ENCODE results near the gene KCNJ10. TPM values are rescaled to one million over a fixed set of nuclear protein-coding genes. Genes with fewer than 3 reads are reported as not detected.

Gene KCNJ10
- polyA plus RNA-seq, 1 donor (not counting 4 experiments of a cell fraction or from before 2014, with no cell fraction given), result not detected

GRCh38 chr1:160076295-160076694 lies 6.3 kb upstream of the KCNJ10 start:
- no peak overlapping the region for H2AFZ ChIP-seq (ENCODE audit: control insufficient read depth, low read length)
- no peak overlapping the region for H3K4me3 ChIP-seq (ENCODE audit: control insufficient read depth in 2 of 3, extremely low read depth in 1 of 3, insufficient read depth in 2 of 3, low read depth in 1 of 3, low read length in 3 of 3)
- H3K9ac ChIP-seq (ENCODE audit: control insufficient read depth, extremely low read depth, insufficient read depth, low read length), result no peak overlapping the region
- H3K9me3 ChIP-seq (ENCODE audit: control insufficient read depth, low read depth, low read length), result no peaks in the 10 kb centered on the region
- H3K27ac ChIP-seq (ENCODE audit: control insufficient read depth, insufficient read depth, low read length), result no peak overlapping the region
- FAIRE-seq (no peak), DNase-seq (ENCODE audit: low read depth, low spot score) (no peak)
- H4K20me1 ChIP-seq (ENCODE audit: control insufficient read depth, extremely low read depth, insufficient read depth, low read length), result no peaks in the 10 kb centered on the region
- no peaks in the 10 kb centered on the region for H3K36me3 ChIP-seq (ENCODE audit: control insufficient read depth in 2 of 2, extremely low read depth in 1 of 2, insufficient read depth in 2 of 2, low read length in 2 of 2)
- dilution Hi-C loops (cut with MboI; ENCODE audit: extremely low pct_ligation_motif_present, low sequenced_read_pairs), result no loop called here
- H3K4me2 ChIP-seq (ENCODE audit: control insufficient read depth, extremely low read depth, insufficient read depth, low read depth, low read length), result no peak overlapping the region
- no peaks in the 10 kb centered on the region for H3K9me1 ChIP-seq (ENCODE audit: control insufficient read depth, extremely low read depth, insufficient read depth, low read length)
- TF ChIP-seq CTCF (optimal IDR thresholded peaks at IDR 0.05 in 1 of 3, IDR thresholded peaks at IDR 0.05 in 1 of 3, conservative IDR thresholded peaks at IDR 0.05 in 1 of 3; ENCODE audit: extremely low read depth in 1 of 3, insufficient read depth in 2 of 3, low read length in 3 of 3) (no peak), EZH2 (IDR thresholded peaks at IDR 0.05; ENCODE audit: low read length) (no peak)
- no peaks in the 10 kb centered on the region for H3K4me1 ChIP-seq (ENCODE audit: control insufficient read depth, extremely low read depth, insufficient read depth, low read length)
- H3K79me2 ChIP-seq (ENCODE audit: control insufficient read depth, insufficient read depth, low read length), result no peaks in the 10 kb centered on the region
- peaks cover 20% of the 10 kb centered on the region for H3K27me3 ChIP-seq (ENCODE audit: control insufficient read depth, extremely low read depth, insufficient read depth, low read length)

GRCh38 chr1:160075836-160076235 lies 5.9 kb upstream of the KCNJ10 start:
- Histone ChIP-seq H3K27me3 (ENCODE audit: control insufficient read depth, extremely low read depth, insufficient read depth, low read length) (peaks cover 18% of the 10 kb centered on the region), H3K9me1 (ENCODE audit: control insufficient read depth, extremely low read depth, insufficient read depth, low read length) (no peaks in the 10 kb centered on the region), H3K9me3 (ENCODE audit: control insufficient read depth, low read depth, low read length) (no peaks in the 10 kb centered on the region), H3K4me2 (ENCODE audit: control insufficient read depth, extremely low read depth, insufficient read depth, low read depth, low read length) (no peak overlapping the region), H3K9ac (ENCODE audit: control insufficient read depth, extremely low read depth, insufficient read depth, low read length) (no peak overlapping the region), H2AFZ (ENCODE audit: control insufficient read depth, low read length) (no peak overlapping the region), H3K4me1 (ENCODE audit: control insufficient read depth, extremely low read depth, insufficient read depth, low read length) (no peaks in the 10 kb centered on the region), H3K4me3 (ENCODE audit: control insufficient read depth in 2 of 3, extremely low read depth in 1 of 3, insufficient read depth in 2 of 3, low read depth in 1 of 3, low read length in 3 of 3) (no peak overlapping the region), H3K79me2 (ENCODE audit: control insufficient read depth, insufficient read depth, low read length) (no peaks in the 10 kb centered on the region), H3K27ac (ENCODE audit: control insufficient read depth, insufficient read depth, low read length) (no peak overlapping the region), H4K20me1 (ENCODE audit: control insufficient read depth, extremely low read depth, insufficient read depth, low read length) (no peaks in the 10 kb centered on the region), H3K36me3 (ENCODE audit: control insufficient read depth in 2 of 2, extremely low read depth in 1 of 2, insufficient read depth in 2 of 2, low read length in 2 of 2) (no peaks in the 10 kb centered on the region)
- TF ChIP-seq CTCF (optimal IDR thresholded peaks at IDR 0.05 in 1 of 3, IDR thresholded peaks at IDR 0.05 in 1 of 3, conservative IDR thresholded peaks at IDR 0.05 in 1 of 3; ENCODE audit: extremely low read depth in 1 of 3, insufficient read depth in 2 of 3, low read length in 3 of 3) (no peak), EZH2 (IDR thresholded peaks at IDR 0.05; ENCODE audit: low read length) (no peak)
- no peak for DNase-seq (ENCODE audit: low read depth, low spot score)
- dilution Hi-C loops (cut with MboI; ENCODE audit: extremely low pct_ligation_motif_present, low sequenced_read_pairs), result no loop called here
- FAIRE-seq, result no peak

Data from keratinocyte (primary cell).